ENCODE data around the gene DCP1A. TPM values are rescaled to one million over a fixed set of nuclear protein-coding genes. Genes with fewer than 3 reads are reported as not detected.

The DCP1A gene
- total and polyA plus RNA-seq, 2 of the 13 experiments (the other 11 are each of a cell fraction or from before 2014, with no cell fraction given): 14.2 to 41.2 TPM

GRCh38 chr3:53347261-53348064 lies at the start of gene DCP1A (continued):
- TF ChIP-seq ARID3A (IDR thresholded peaks at IDR 0.05; ENCODE audit: low read depth, low read length) (peak; percentile 74; the same call in 1 of the 2 replicates), ZFAT (CRISPR knock-in tag; conservative IDR thresholded peaks at IDR 0.05) (no peak), ASH2L (IDR thresholded peaks at IDR 0.05; ENCODE audit: insufficient read length, low read depth, low read length) (peak; percentile 99), ZNF264 (CRISPR knock-in tag; IDR thresholded peaks at IDR 0.05) (peak; percentile 95), ZNF335 (CRISPR knock-in tag; IDR thresholded peaks at IDR 0.05) (peak; percentile 93; the same call in 1 of the 2 replicates), ZMAT3 (CRISPR knock-in tag; conservative IDR thresholded peaks at IDR 0.05) (peak; percentile 98), NFATC3 (CRISPR knock-in tag; IDR thresholded peaks at IDR 0.05) (0 out of 2 replicates have a peak, but pooled peaks have one; percentile 29), NFYC (CRISPR knock-in tag; IDR thresholded peaks at IDR 0.05) (peak; percentile 47), RFX3 (CRISPR knock-in tag; IDR thresholded peaks at IDR 0.05) (peak; percentile 19; the same call in 1 of the 2 replicates), ZNF235 (CRISPR knock-in tag; IDR thresholded peaks at IDR 0.05; ENCODE audit: borderline replicate concordance) (peak; percentile 88), REXO4 (CRISPR knock-in tag; IDR thresholded peaks at IDR 0.05; ENCODE audit: borderline replicate concordance) (peak; percentile 59; the same call in 1 of the 2 replicates), IKZF1 (IDR thresholded peaks at IDR 0.05) (no peak), ATAD3A (CRISPR knock-in tag; IDR thresholded peaks at IDR 0.05) (no peak), ZNF343 (CRISPR knock-in tag; IDR thresholded peaks at IDR 0.05) (peak; percentile 95; the same call in 1 of the 2 replicates), ATRX (CRISPR knock-in tag; IDR thresholded peaks at IDR 0.05; ENCODE audit: borderline replicate concordance) (no peak), MTA3 (CRISPR knock-in tag; IDR thresholded peaks at IDR 0.05) (no peak), JUNB (CRISPR knock-in tag; IDR thresholded peaks at IDR 0.05; ENCODE audit: borderline replicate concordance) (no peak; the same call in 1 of the 2 replicates), ZSCAN12 (CRISPR knock-in tag; IDR thresholded peaks at IDR 0.05) (peak; percentile 3), ADNP (CRISPR knock-in tag; IDR thresholded peaks at IDR 0.05) (no peak), ZNF891 (CRISPR knock-in tag; IDR thresholded peaks at IDR 0.05) (peak; percentile 98), FOXC1 (CRISPR knock-in tag; IDR thresholded peaks at IDR 0.05; ENCODE audit: borderline replicate concordance) (peak; percentile 99), FOXP4 (CRISPR knock-in tag; IDR thresholded peaks at IDR 0.05) (peak; percentile 76), ZMYM2 (CRISPR knock-in tag; IDR thresholded peaks at IDR 0.05) (no peak), NR3C1 (CRISPR knock-in tag; IDR thresholded peaks at IDR 0.05) (no peak)
- TF ChIP-seq, protein P1, sequence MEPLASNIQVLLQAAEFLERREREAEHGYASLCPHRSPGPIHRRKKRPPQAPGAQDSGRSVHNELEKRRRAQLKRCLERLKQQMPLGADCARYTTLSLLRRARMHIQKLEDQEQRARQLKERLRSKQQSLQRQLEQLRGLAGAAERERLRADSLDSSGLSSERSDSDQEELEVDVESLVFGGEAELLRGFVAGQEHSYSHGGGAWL (CRISPR knock-in tag; IDR thresholded peaks at IDR 0.05): peak; percentile 92
- TF ChIP-seq, protein P2, sequence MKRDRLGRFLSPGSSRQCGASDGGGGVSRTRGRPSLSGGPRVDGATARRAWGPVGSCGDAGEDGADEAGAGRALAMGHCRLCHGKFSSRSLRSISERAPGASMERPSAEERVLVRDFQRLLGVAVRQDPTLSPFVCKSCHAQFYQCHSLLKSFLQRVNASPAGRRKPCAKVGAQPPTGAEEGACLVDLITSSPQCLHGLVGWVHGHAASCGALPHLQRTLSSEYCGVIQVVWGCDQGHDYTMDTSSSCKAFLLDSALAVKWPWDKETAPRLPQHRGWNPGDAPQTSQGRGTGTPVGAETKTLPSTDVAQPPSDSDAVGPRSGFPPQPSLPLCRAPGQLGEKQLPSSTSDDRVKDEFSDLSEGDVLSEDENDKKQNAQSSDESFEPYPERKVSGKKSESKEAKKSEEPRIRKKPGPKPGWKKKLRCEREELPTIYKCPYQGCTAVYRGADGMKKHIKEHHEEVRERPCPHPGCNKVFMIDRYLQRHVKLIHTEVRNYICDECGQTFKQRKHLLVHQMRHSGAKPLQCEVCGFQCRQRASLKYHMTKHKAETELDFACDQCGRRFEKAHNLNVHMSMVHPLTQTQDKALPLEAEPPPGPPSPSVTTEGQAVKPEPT (CRISPR knock-in tag; IDR thresholded peaks at IDR 0.05; ENCODE audit: low read depth): peak; percentile 96
